ENCODE data around the gene MYO5C.

MYO5C gene

DNA sequence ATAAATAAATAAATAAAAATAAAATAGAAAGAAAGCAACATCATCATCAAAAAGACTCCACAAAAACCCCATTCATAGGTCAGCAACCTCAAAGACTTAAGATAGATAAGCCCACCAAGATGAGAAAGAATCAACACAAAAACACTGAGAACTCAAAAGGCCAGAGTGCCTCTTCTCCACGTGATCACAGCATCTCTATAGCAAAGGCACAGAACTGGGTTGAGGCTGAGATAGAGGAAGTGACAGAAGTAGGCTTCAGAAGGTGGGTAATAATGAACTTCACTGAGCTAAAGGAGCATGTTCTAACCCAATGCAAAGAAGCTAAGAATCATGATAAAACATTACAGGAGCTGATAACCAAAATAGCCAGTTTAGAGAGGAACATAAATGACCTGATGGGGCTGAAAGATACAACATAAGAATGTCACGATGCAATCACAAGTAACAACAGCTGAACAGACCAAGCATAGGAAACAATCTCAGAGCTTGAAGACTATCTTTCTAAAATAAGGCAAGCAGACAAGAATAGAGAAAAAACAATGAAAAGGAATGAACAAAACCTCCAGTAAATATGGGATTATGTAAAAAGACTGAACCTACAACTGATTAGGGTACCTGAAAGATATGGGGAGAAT, 130.9 kb downstream of the MYO5C start:
- FAIRE-seq = no peak

DNA sequence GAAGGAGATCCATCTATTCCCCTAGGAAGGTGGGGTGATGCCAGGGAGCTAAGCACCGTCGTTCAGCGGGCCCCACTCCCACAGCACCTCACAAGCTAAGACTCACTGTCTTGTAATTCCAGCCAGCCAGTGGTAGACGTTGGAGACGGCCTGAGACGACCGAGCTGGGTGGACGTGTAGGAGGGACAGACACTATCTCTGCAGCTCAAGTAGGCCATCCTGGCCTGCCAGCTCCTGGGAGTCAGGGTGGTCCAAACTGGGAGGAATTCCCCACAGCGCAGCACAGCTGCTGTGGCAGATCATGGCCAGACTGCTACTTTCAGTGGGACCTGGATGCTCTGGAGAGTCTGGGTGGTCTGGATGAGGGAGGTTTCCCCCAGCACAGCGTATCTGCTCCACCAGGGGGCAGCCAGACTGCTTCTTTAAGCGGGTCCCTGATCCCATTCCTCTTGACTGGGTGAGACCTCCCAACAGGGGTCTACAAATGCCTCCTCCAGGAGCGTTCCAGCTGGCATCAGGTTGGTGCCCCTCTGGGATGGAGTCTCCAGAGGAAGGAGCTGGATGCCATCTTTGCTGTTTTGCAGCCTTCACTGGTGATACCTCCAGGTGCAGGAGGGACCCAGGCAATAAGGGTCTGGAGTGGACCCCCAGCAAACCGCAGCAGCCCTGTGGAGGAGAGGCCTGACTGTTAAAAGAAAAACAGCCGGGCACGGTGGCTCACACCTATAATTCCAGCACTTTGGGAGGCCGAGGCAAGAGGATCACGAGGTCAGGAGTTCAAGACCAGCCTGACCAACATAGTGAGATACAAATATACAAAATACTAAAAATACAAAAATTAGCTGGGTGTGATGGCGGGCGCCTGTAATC, 132.0 kb downstream of the MYO5C start:
- no peak for FAIRE-seq

GRCh38 chr15:52162876-52163275, 132.7 kb downstream of the MYO5C start:
- no peak for FAIRE-seq

GRCh38 chr15:52162260-52162659, 133.3 kb downstream of the MYO5C start:
- no peak for FAIRE-seq

- no peak for FAIRE-seq
Measured at GRCh38 chr15:52161406-52161966, 134.1 kb downstream of the MYO5C start.

DNA sequence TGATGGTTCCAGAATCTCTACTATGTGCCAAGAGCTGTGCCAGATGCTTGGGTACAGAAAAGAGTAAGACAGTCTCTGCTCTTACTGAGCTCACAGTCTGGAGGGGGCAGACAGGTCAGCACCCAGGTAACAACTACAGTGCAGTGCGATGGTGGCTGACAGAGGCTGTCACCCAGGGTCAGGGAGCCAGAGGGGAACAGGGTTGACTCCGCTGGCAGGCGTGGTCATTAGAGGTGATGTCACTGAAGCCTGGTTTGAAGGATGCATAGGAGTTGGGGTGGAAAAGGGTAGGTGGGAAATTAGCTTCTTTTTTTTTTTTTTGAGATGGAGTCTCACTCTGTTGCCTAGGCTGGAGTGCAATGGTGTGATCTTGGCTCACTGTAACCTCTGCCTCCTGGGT, 136.0 kb downstream of the MYO5C start:
- FAIRE-seq = no peak

DNA sequence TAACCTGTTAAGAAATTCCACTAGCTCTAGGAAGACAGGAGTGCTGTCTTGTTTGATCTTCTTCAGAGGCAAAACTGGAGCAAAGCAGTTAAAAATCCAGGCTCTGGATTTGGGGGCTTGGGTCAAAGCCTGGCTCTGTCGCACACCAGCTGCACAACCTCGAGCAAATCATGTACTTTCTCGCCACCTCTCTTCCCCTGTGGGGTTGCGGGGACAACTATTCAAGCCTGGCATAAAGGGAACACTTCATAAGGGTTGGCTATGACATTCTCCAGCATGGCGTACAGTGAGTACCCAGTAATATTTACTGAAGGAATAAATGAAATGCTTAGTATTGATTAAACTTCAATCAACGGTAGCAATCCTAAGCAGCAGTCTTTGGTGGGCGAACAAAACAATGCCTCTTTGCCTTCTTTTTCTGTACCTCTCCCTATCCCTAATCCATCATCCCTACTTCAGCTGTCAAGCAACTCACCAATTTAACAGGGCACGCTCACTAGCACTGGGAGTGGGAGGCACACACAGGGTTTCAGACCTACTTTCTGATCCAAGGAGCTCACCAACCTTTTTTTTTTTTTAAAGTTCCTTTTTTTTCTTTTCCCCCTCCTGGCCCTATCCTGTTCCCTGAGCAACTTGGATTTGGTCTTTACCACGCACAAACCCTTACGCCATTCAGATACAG, 137.4 kb downstream of the MYO5C start:
- FAIRE-seq = no peak

GRCh38 chr15:52155878-52156277, 139.7 kb downstream of the MYO5C start:
- no peak for FAIRE-seq

DNA sequence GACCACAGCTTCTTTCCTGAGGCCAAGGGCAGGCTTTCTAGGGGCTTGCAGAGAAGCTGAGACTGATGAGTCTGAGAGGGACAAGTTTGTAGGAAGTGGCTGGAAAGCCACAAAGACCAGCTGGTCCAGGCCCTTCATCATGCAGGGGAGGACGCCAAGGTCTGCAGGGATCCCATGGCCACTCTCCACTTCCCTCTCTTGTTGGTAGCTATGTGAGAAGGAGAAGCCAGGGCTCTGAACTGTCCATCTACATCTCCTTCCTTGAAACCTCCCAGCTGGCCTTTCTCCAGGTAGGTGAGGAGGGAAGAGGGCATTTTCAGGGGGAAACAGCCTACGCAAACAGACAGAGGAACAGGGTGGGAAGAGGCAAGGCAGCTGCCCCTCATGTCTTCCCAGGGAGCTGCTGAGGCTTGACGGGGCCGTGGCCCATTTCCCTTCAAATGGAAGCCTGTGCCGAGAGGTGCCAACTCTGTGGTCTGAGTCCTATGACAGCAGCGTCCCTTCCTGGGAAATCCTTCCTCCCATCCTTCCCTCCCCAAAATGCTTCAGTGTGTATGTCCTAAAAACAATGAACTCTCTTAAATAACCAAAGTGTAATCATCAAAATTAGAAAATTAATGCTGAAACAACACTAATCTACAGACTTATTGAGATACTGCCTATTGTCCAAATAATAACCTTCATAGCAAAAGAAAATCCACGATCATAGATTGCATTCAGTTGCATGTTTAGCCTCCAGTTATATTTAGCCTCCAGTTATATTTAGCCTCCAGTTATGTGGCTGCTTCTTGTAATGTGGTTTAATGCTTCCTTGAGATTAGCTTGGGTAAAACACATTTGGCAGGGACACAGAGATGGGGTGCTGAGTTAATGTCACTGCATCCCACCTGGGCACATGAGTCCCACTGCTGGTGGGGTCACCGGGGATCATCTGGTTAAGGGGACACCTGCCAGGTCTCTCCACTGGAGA, 140.4 kb downstream of the MYO5C start:
- no peak for FAIRE-seq

- no peak for FAIRE-seq
Measured at GRCh38 chr15:52153900-52154895, 141.4 kb downstream of the MYO5C start.

GRCh38 chr15:52151353-52151752, 144.3 kb downstream of the MYO5C start:
- FAIRE-seq = no peak

DNA sequence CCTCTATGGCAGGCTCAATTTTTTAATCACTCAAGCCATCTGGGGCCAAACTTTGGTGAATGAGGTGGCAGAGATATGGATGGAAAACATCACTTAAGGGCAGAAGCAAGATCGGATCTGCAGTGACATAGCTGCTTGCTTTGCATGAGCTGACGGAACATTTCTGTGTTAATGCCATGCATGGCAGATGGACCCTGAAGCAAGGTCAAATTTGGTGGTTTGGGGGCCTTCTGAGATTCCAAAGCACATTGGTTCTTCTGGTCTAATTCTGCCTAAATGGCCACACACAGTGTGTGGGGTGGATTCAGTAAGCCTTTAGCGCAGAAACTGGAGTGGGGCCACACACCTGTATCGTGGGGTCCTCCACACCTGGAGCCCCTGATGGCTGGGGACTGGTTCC, 144.7 kb downstream of the MYO5C start:
- FAIRE-seq = no peak

- FAIRE-seq = no peak
Measured at GRCh38 chr15:52150043-52150825, 145.4 kb downstream of the MYO5C start.

DNA sequence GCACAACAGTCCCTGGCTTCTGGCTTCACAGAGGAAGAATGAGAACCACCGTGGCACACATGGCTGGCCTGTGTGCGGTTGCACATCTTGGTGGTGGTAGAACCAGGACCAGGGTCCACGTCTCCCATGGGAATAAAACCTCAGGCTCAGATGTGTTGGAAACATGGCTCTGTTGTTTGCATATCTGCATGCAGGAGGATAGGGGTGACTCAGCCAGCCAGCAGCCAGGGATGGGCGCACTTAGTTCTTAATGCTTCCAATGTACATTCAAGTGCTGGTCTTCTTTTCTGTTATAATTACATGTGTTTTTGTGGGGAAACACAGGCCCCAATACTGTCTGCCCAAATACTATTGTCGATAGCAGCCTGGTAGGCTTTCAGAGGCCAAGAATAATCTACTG, 147.2 kb downstream of the MYO5C start:
- no peak for FAIRE-seq

DNA sequence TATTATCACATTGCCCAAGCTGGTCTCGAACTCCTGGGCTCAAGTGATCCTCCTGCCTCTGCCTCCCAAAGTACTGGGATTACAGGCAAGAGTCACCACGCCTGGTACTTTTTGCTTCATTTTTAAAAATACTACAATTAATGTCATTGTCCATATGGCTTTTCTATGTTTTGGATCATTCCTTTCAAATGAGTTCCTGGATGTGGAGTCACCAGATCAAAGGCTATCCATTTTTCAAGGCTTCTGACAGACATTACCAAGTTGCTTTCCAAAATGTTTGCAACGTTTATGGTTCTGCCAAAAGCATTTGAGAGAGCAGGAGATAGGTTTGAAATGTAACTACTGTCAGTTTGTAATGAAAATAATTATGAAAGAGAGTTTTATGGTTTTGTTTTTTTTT, 148.8 kb downstream of the MYO5C start:
- FAIRE-seq = no peak

GRCh38 chr15:52146261-52146660, 149.3 kb downstream of the MYO5C start:
- FAIRE-seq = no peak

GRCh38 chr15:52144656-52145178, 150.9 kb downstream of the MYO5C start:
- no peak for FAIRE-seq

- no peak for FAIRE-seq
Measured at GRCh38 chr15:52143873-52144272, 151.7 kb downstream of the MYO5C start.
